NB4 (cell line): ENCODE results near the gene CIB4.

Experiments
- DNase-seq: peaks from one replicate; pipeline ENCODE4 v3.0.0; 2010; ENCODE audit warnings: low read depth
- H3K4me3 ChIP-seq: one replicate; pipeline ENCODE4 v1.5.1; 2011; ENCODE audit warnings: mild to moderate bottlenecking, low read depth, low read length, moderate library complexity
- CTCF ChIP-seq: IDR thresholded peaks from one replicate; pipeline ENCODE4 v1.5.1; 2012; ENCODE audit warnings: low read depth, low read length
- MAX ChIP-seq: IDR thresholded peaks from 2 replicates; pipeline ENCODE4 v1.6.1; 2011; ENCODE audit warnings: low read depth, low read length
- MYC ChIP-seq: IDR thresholded peaks from 2 replicates; pipeline ENCODE4 v1.6.1; 2011; ENCODE audit warnings: low read depth, low read length
- POLR2A ChIP-seq: IDR thresholded peaks from 2 replicates; pipeline ENCODE4 v1.6.1; 2011; ENCODE audit warnings: mild to moderate bottlenecking; ENCODE audit not compliant: insufficient read length; ENCODE audit errors: extremely low read depth

Gene CIB4

GRCh38 chr2:26534865-26535662 lies 106.1 kb downstream of the CIB4 start:
- DNase-seq = no peak
- TF ChIP-seq MYC (no peak), MAX (no peak), POLR2A (no peak), CTCF (no peak)
- no peak overlapping the region for H3K4me3 ChIP-seq

GRCh38 chr2:26534098-26534864 lies 106.9 kb downstream of the CIB4 start:
- H3K4me3 ChIP-seq = no peak overlapping the region
- no peak for DNase-seq
- TF ChIP-seq POLR2A = no peak
- no peak for TF ChIP-seq MAX
- no peak for TF ChIP-seq CTCF
- TF ChIP-seq MYC = no peak

GRCh38 chr2:26533661-26534060 lies 107.5 kb downstream of the CIB4 start:
- DNase-seq = no peak
- H3K4me3 ChIP-seq = no peak overlapping the region
- TF ChIP-seq MYC = no peak
- TF ChIP-seq CTCF = no peak
- no peak for TF ChIP-seq MAX
- TF ChIP-seq POLR2A = no peak

GRCh38 chr2:26532301-26533250 lies 108.6 kb downstream of the CIB4 start:
- TF ChIP-seq MAX (no peak), POLR2A (no peak), CTCF (no peak), MYC (no peak)
- no peak for DNase-seq
- no peak overlapping the region for H3K4me3 ChIP-seq
